HCT116 (cell line): ENCODE data around the gene PIM1. TPM values are rescaled to one million over a fixed set of nuclear protein-coding genes. Genes with fewer than 3 reads are reported as not detected.

Experiments
- ATAC-seq: fragments of 200-7000 bp; cut with Tn5 transposase; 2 replicates; pipeline ENCODE4 v1.9.1; 2020; ENCODE audit warnings: mild to moderate bottlenecking, moderate library complexity
- BruUV-seq: library from RNA; stranded (reverse); fragments of 400-500 nt; replicated peaks from 2 replicates; lab custom pipeline; 2021; lab: Mats Ljungman, UMichigan
- CTCF ChIA-PET: fragments of 300-600 bp; sonication (Branson Sonifier 250); formaldehyde crosslinking; loops from one replicate; lab custom pipeline; 2021; ENCODE audit warnings: antibody characterized with exemption; lab: Charles Lee
- POLR2A ChIA-PET: fragments of 300-600, 350-600 bp; sonication (Branson Sonifier 250); formaldehyde crosslinking; loops from one replicate; lab custom pipeline; 2021; ENCODE audit warnings: antibody characterized with exemption; lab: Charles Lee
- RAD21 ChIA-PET, 2 experiments: fragments of 300-600 bp; sonication (Branson Sonifier 250); formaldehyde crosslinking; loops; one replicate each; lab custom pipeline; 2023; ENCODE audit warnings: low total read pairs in 2 of 2; ENCODE audit not compliant: uncharacterized antibody in 2 of 2, unreplicated experiment in 2 of 2, low non-redundant PET in 1 of 2; lab: Charles Lee
- DNase-seq: peaks from one replicate; pipeline ENCODE4 v3.0.0-alpha.2; 2010; ENCODE audit warnings: low read depth, low spot score
- H2AFZ ChIP-seq: fragments of 200-600 bp; shearing (Covaris generic), sonication (generic); 2 replicates; pipeline ENCODE4 v1.6.1; 2017; ENCODE audit warnings: low read depth, mixed run types, mixed read lengths, antibody characterized with exemption, low read length; ENCODE audit not compliant: poor library complexity, severe bottlenecking
- H3K27ac ChIP-seq: 2 replicates; pipeline ENCODE4 v1.5.1; 2012; ENCODE audit warnings: low read depth, low read length
- H3K27me3 ChIP-seq: fragments of 200-600 bp; sonication (generic); 2 replicates; pipeline ENCODE4 v1.6.1; 2016; ENCODE audit warnings: mixed run types, low read length, mixed read lengths; ENCODE audit not compliant: insufficient read depth
- H3K36me3 ChIP-seq, 2 experiments: fragments of 200-500 bp in 1 of 2; fragments of 200-600 bp in 1 of 2; sonication (Bioruptor generic) in 1 of 2; sonication (generic) in 1 of 2; 2 replicates each; pipeline versions ENCODE4 v1.5.1 to v1.6.1; 2014 to 2016; ENCODE audit warnings: low read length in 2 of 2, inconsistent platforms in 1 of 2, mixed read lengths in 1 of 2, mixed run types in 1 of 2; ENCODE audit not compliant: insufficient read depth in 2 of 2, control insufficient read depth in 1 of 2
- H3K4me1 ChIP-seq, 2 experiments: fragments of 200-600 bp in 1 of 2; sonication (generic) in 1 of 2; 2 replicates each; pipeline versions ENCODE4 v1.5.1 to v1.6.1; 2012 to 2017; ENCODE audit warnings: low read length in 2 of 2, inconsistent platforms in 1 of 2, mild to moderate bottlenecking in 1 of 2, mixed read lengths in 1 of 2, mixed run types in 1 of 2, moderate library complexity in 1 of 2; ENCODE audit not compliant: insufficient read depth in 2 of 2, control insufficient read depth in 1 of 2
- H3K4me2 ChIP-seq: fragments of 200-600 bp; sonication (generic); 2 replicates; pipeline ENCODE4 v1.6.1; 2017; ENCODE audit warnings: mixed run types, low read length, mixed read lengths
- H3K4me3 ChIP-seq, 2 experiments: fragments of 200-600 bp in 1 of 2; sonication (generic) in 1 of 2; replicated peaks in 1 of 2; 2 replicates each; pipeline ENCODE4 v1.5.1; 2011 to 2016; ENCODE audit warnings: low read length in 2 of 2, control low read depth in 1 of 2, low read depth in 1 of 2, mild to moderate bottlenecking in 1 of 2, mixed read lengths in 1 of 2, mixed run types in 1 of 2
- H3K79me2 ChIP-seq: fragments of 200-600 bp; sonication (generic); 2 replicates; pipeline ENCODE4 v1.6.1; 2017; ENCODE audit warnings: mild to moderate bottlenecking, mixed run types, low read length, moderate library complexity, mixed read lengths; ENCODE audit not compliant: insufficient read depth
- H3K9ac ChIP-seq: fragments of 200-600 bp; sonication (generic); 2 replicates; pipeline ENCODE4 v1.6.1; 2016; ENCODE audit warnings: low read length, mixed read lengths
- H3K9me2 ChIP-seq: fragments of 200-600 bp; sonication (generic), shearing (Covaris generic); 2 replicates; pipeline ENCODE4 v1.6.1; 2017; ENCODE audit warnings: mixed run types, mild to moderate bottlenecking, moderate library complexity; ENCODE audit not compliant: insufficient read depth
- H3K9me3 ChIP-seq, 2 experiments: fragments of 200-500 bp in 1 of 2; fragments of 200-600 bp in 1 of 2; sonication (Bioruptor generic) in 1 of 2; sonication (generic) in 1 of 2; 2 replicates each; pipeline ENCODE4 v1.6.1; 2014 to 2017; ENCODE audit warnings: low read length in 2 of 2, mixed read lengths in 2 of 2, inconsistent platforms in 1 of 2, low read depth in 1 of 2, mild to moderate bottlenecking in 1 of 2, mixed run types in 1 of 2, moderate library complexity in 1 of 2; ENCODE audit not compliant: control insufficient read depth in 1 of 2, insufficient read depth in 1 of 2
- H4K20me1 ChIP-seq: fragments of 200-600 bp; sonication (generic), shearing (Covaris generic); 2 replicates; pipeline ENCODE4 v1.6.1; 2017; ENCODE audit warnings: mixed run types, mild to moderate bottlenecking, moderate library complexity; ENCODE audit not compliant: insufficient read depth
- CBX3 ChIP-seq: IDR thresholded peaks from 2 replicates; pipeline ENCODE4 v1.6.1; 2012; ENCODE audit warnings: low read depth
- CEBPB ChIP-seq: IDR thresholded peaks from 2 replicates; pipeline ENCODE4 v1.6.1; 2012; ENCODE audit warnings: low read depth
- EGR1 ChIP-seq: IDR thresholded peaks from 2 replicates; pipeline ENCODE4 v1.6.1; 2012; ENCODE audit warnings: low read depth
- POLR2AphosphoS5 ChIP-seq: IDR thresholded peaks from 2 replicates; pipeline ENCODE4 v1.6.1; 2011; ENCODE audit warnings: mild to moderate bottlenecking, low read depth, low read length, moderate library complexity
- SP1 ChIP-seq: IDR thresholded peaks from 2 replicates; pipeline ENCODE4 v1.6.1; 2012; ENCODE audit warnings: low read depth
- SRF ChIP-seq: IDR thresholded peaks from 2 replicates; pipeline ENCODE4 v1.6.1; 2012; ENCODE audit warnings: low read depth
- TCF7L2 ChIP-seq: IDR thresholded peaks from 2 replicates; pipeline ENCODE4 v1.7.0; 2011; ENCODE audit warnings: borderline replicate concordance, inconsistent platforms; ENCODE audit not compliant: insufficient read depth, insufficient read length; ENCODE audit errors: extremely low read depth
- intact Hi-C: fragments of 100-400 bp; cut with micrococcal nuclease; formaldehyde crosslinking; loops from 2 replicates; pipeline ENCODE4 v1.10.0; 2022
- total RNA-seq: library from RNA; stranded (reverse); gene quantifications from one replicate; pipeline ENCODE4 v1.2.1, GENCODE V29; 2021; ENCODE audit not compliant: unreplicated experiment
- TF ChIP-seq, protein P1 (sequence below): IDR thresholded peaks from 2 replicates; pipeline ENCODE4 v1.6.1; 2011; ENCODE audit warnings: mild to moderate bottlenecking, low read length, moderate library complexity; ENCODE audit not compliant: insufficient replicate concordance; ENCODE audit errors: extremely low read depth
- TF ChIP-seq, protein P2 (sequence below): IDR thresholded peaks from 2 replicates; pipeline ENCODE4 v1.6.1; 2012
- TF ChIP-seq, protein P3 (sequence below): IDR thresholded peaks from 2 replicates; pipeline ENCODE4 v1.6.1; 2012
- TF ChIP-seq, protein P4 (sequence below): IDR thresholded peaks from 2 replicates; pipeline ENCODE4 v1.6.1; 2012; ENCODE audit warnings: low read depth

PIM1 gene
- total RNA-seq, 1 experiment from 2014 or later: 26.2 TPM

DNA sequence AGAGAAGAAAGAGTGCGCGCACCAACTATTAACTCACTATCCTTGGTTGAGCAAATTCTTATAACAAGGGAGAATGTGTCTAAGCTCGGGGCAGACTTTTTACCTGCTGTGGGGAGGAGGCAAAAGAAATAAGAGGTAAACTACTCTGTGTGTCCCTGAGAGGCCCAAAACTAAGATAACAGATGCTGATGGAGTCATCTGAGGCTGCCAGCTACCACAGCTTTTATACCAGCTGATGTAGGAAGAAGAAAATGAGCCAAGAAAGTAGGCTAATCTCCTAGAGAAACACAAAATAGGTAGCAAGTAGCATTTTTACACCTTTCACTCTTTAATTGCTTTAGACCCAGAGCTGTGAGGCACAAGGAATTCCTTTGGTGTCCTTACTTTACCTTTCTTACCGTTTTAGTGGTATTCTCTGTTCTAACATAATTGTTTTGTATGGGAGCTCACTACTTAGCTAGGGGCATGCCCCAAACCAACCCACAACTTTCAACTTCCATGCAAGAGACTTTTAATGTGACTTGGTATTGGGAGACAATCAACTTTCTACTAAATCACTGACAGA is 27.8 kb upstream of the PIM1 start:
- 0 out of 2 replicates have a peak overlapping the region, but pooled peaks have one; percentile 15 for H3K4me2 ChIP-seq
- H3K4me3 ChIP-seq: no peak overlapping the region
- H4K20me1 ChIP-seq: no peaks in the 10 kb centered on the region
- H3K79me2 ChIP-seq: no peaks in the 10 kb centered on the region
- intact Hi-C loops: no loop called here
- BruUV-seq: no TSS peak
- POLR2A ChIA-PET: interaction anchor here (0.7 kb wide), 1 partner anchor 28 kb away, joined by 3 read pairs; the partner anchor contains the start of gene PIM1
- H3K9me3 ChIP-seq: no peaks in the 10 kb centered on the region
- H3K36me3 ChIP-seq: no peaks in the 10 kb centered on the region
- H3K9me2 ChIP-seq: no peaks in the 10 kb centered on the region
- ATAC-seq (no peak), DNase-seq (no peak)
- CTCF ChIA-PET: no interaction called here
- no peak overlapping the region for H3K9ac ChIP-seq
- no peaks in the 10 kb centered on the region for H3K27me3 ChIP-seq
- H3K27ac ChIP-seq: no peak overlapping the region
- RAD21 ChIA-PET: no interaction called here
- peak overlapping the region; percentile 29 for H2AFZ ChIP-seq
- TF ChIP-seq, protein P1, sequence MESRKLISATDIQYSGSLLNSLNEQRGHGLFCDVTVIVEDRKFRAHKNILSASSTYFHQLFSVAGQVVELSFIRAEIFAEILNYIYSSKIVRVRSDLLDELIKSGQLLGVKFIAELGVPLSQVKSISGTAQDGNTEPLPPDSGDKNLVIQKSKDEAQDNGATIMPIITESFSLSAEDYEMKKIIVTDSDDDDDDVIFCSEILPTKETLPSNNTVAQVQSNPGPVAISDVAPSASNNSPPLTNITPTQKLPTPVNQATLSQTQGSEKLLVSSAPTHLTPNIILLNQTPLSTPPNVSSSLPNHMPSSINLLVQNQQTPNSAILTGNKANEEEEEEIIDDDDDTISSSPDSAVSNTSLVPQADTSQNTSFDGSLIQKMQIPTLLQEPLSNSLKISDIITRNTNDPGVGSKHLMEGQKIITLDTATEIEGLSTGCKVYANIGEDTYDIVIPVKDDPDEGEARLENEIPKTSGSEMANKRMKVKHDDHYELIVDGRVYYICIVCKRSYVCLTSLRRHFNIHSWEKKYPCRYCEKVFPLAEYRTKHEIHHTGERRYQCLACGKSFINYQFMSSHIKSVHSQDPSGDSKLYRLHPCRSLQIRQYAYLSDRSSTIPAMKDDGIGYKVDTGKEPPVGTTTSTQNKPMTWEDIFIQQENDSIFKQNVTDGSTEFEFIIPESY: no peak
- TF ChIP-seq TCF7L2: no peak
- TF ChIP-seq, protein P2, sequence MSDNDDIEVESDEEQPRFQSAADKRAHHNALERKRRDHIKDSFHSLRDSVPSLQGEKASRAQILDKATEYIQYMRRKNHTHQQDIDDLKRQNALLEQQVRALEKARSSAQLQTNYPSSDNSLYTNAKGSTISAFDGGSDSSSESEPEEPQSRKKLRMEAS: no peak
- TF ChIP-seq, protein P3, sequence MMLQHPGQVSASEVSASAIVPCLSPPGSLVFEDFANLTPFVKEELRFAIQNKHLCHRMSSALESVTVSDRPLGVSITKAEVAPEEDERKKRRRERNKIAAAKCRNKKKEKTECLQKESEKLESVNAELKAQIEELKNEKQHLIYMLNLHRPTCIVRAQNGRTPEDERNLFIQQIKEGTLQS: no peak
- no peak for TF ChIP-seq CEBPB
- H3K4me1 ChIP-seq: peaks cover 13 to 47% of the 10 kb centered on the region in 2 experiments

DNA sequence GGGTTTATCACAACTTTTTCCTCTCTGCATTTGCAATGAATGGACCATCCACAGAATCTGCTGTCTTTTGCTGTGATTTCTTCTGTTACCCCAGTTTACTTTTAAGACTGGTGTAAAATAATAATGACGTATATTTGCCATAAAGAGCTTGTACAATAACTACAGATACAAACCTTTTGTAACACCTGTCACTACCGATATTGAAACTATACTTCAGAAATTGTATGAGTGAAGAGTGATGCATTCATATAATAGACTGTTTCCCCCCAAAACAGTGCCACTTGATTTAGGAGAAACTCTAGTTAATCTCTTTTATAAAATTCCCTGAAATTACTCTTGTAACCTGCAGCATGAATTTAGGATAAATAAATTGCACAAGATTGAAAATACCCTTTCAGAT is 26.4 kb upstream of the PIM1 start:
- H3K4me2 ChIP-seq: no peak overlapping the region
- no peak overlapping the region for H3K4me3 ChIP-seq
- H4K20me1 ChIP-seq: no peaks in the 10 kb centered on the region
- H3K9ac ChIP-seq: no peak overlapping the region
- peaks cover 3 to 32% of the 10 kb centered on the region in 2 experiments; a peak in 2 of 4 replicates for H3K4me1 ChIP-seq
- RAD21 ChIA-PET: no interaction called here
- H3K9me3 ChIP-seq: no peaks in the 10 kb centered on the region
- POLR2A ChIA-PET: no interaction called here
- no peak overlapping the region for H3K27ac ChIP-seq
- peak overlapping the region; percentile 65 for H2AFZ ChIP-seq
- H3K79me2 ChIP-seq: no peaks in the 10 kb centered on the region
- BruUV-seq: no TSS peak
- no peak for DNase-seq
- H3K36me3 ChIP-seq: no peaks in the 10 kb centered on the region
- H3K9me2 ChIP-seq: no peaks in the 10 kb centered on the region
- H3K27me3 ChIP-seq: no peaks in the 10 kb centered on the region
- intact Hi-C loops: no loop called here
- no peak for ATAC-seq
- CTCF ChIA-PET: no interaction called here
- TF ChIP-seq SP1: no peak
- TF ChIP-seq, protein P1: no peak
- no peak for TF ChIP-seq CBX3
- no peak for TF ChIP-seq SRF
- TF ChIP-seq, protein P4, sequence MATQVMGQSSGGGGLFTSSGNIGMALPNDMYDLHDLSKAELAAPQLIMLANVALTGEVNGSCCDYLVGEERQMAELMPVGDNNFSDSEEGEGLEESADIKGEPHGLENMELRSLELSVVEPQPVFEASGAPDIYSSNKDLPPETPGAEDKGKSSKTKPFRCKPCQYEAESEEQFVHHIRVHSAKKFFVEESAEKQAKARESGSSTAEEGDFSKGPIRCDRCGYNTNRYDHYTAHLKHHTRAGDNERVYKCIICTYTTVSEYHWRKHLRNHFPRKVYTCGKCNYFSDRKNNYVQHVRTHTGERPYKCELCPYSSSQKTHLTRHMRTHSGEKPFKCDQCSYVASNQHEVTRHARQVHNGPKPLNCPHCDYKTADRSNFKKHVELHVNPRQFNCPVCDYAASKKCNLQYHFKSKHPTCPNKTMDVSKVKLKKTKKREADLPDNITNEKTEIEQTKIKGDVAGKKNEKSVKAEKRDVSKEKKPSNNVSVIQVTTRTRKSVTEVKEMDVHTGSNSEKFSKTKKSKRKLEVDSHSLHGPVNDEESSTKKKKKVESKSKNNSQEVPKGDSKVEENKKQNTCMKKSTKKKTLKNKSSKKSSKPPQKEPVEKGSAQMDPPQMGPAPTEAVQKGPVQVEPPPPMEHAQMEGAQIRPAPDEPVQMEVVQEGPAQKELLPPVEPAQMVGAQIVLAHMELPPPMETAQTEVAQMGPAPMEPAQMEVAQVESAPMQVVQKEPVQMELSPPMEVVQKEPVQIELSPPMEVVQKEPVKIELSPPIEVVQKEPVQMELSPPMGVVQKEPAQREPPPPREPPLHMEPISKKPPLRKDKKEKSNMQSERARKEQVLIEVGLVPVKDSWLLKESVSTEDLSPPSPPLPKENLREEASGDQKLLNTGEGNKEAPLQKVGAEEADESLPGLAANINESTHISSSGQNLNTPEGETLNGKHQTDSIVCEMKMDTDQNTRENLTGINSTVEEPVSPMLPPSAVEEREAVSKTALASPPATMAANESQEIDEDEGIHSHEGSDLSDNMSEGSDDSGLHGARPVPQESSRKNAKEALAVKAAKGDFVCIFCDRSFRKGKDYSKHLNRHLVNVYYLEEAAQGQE: no peak
- TF ChIP-seq POLR2AphosphoS5: no peak
- no peak for TF ChIP-seq EGR1
